ENCODE results near the gene TMEM271.

TMEM271 gene

GRCh38 chr4:616911-617643 is 41.0 kb upstream of the TMEM271 start:
- no peaks in the 10 kb centered on the region for H3K4me1 ChIP-seq
- H3K27me3 ChIP-seq (ENCODE audit: low read depth) = 0 out of 2 replicates have a peak, but pooled peaks cover 3% of the 10 kb centered on the region
- H3K36me3 ChIP-seq (replicated peaks) = no peaks in the 10 kb centered on the region
- in situ Hi-C loops (cut with MboI; ENCODE audit: low sequenced_read_pairs) = no loop called here
- no peaks in the 10 kb centered on the region for H3K9me3 ChIP-seq
- no peak for DNase-seq (ENCODE audit: low spot score in 2 of 2)
- H3K4me3 ChIP-seq = no peak overlapping the region

GRCh38 chr4:616091-616490 is 40.0 kb upstream of the TMEM271 start:
- in situ Hi-C loops (cut with MboI; ENCODE audit: low sequenced_read_pairs) = no loop called here
- no peaks in the 10 kb centered on the region for H3K36me3 ChIP-seq (replicated peaks)

GRCh38 chr4:613126-613525 is 37.0 kb upstream of the TMEM271 start:
- Histone ChIP-seq H3K4me1 (no peaks in the 10 kb centered on the region), H3K9me3 (no peaks in the 10 kb centered on the region), H3K36me3 (replicated peaks) (no peaks in the 10 kb centered on the region), H3K4me3 (no peak overlapping the region), H3K27me3 (ENCODE audit: low read depth) (peaks cover 10% of the 10 kb centered on the region; the same call in 1 of the 2 replicates)
- DNase-seq (ENCODE audit: low spot score in 2 of 2) = no peak
- in situ Hi-C loops (cut with MboI; ENCODE audit: low sequenced_read_pairs) = no loop called here

More at GRCh38 chr4:616091-616490, 40.0 kb upstream of the TMEM271 start:
- H3K4me3 ChIP-seq = no peak overlapping the region
- peaks cover 3% of the 10 kb centered on the region; the same call in 1 of the 2 replicates for H3K27me3 ChIP-seq (ENCODE audit: low read depth)
- no peak for DNase-seq (ENCODE audit: low spot score in 2 of 2)
- H3K9me3 ChIP-seq = no peaks in the 10 kb centered on the region
- no peaks in the 10 kb centered on the region for H3K4me1 ChIP-seq

GRCh38 chr4:612749-613125 is 36.6 kb upstream of the TMEM271 start:
- Histone ChIP-seq H3K4me1 (no peaks in the 10 kb centered on the region), H3K9me3 (no peaks in the 10 kb centered on the region), H3K4me3 (no peak overlapping the region), H3K36me3 (replicated peaks) (no peaks in the 10 kb centered on the region), H3K27me3 (ENCODE audit: low read depth) (peaks cover 10% of the 10 kb centered on the region; the same call in 1 of the 2 replicates)
- no peak for DNase-seq (ENCODE audit: low spot score in 2 of 2)
- in situ Hi-C loops (cut with MboI; ENCODE audit: low sequenced_read_pairs) = no loop called here

GRCh38 chr4:612052-612748 is 36.1 kb upstream of the TMEM271 start:
- in situ Hi-C loops (cut with MboI; ENCODE audit: low sequenced_read_pairs) = no loop called here

GRCh38 chr4:610411-611261 is 34.5 kb upstream of the TMEM271 start:
- no peaks in the 10 kb centered on the region for H3K9me3 ChIP-seq
- DNase-seq (ENCODE audit: low spot score in 2 of 2) = no peak
- no peak overlapping the region for H3K4me3 ChIP-seq
- H3K27me3 ChIP-seq (ENCODE audit: low read depth) = peaks cover 10% of the 10 kb centered on the region; the same call in 1 of the 2 replicates
- no peaks in the 10 kb centered on the region for H3K36me3 ChIP-seq (replicated peaks)
- no peaks in the 10 kb centered on the region for H3K4me1 ChIP-seq
- in situ Hi-C loops (cut with MboI; ENCODE audit: low sequenced_read_pairs) = no loop called here

More at GRCh38 chr4:612052-612748, 36.1 kb upstream of the TMEM271 start:
- H3K4me3 ChIP-seq = no peak overlapping the region
- H3K27me3 ChIP-seq (ENCODE audit: low read depth) = peaks cover 10% of the 10 kb centered on the region; the same call in 1 of the 2 replicates
- no peak for DNase-seq (ENCODE audit: low spot score in 2 of 2)
- no peaks in the 10 kb centered on the region for H3K9me3 ChIP-seq
- no peaks in the 10 kb centered on the region for H3K36me3 ChIP-seq (replicated peaks)
- H3K4me1 ChIP-seq = no peaks in the 10 kb centered on the region

GRCh38 chr4:609400-610050 is 33.4 kb upstream of the TMEM271 start:
- Histone ChIP-seq H3K27me3 (ENCODE audit: low read depth) (peaks cover 7% of the 10 kb centered on the region; the same call in 1 of the 2 replicates), H3K9me3 (no peaks in the 10 kb centered on the region), H3K4me1 (no peaks in the 10 kb centered on the region), H3K4me3 (no peak overlapping the region), H3K36me3 (replicated peaks) (no peaks in the 10 kb centered on the region)
- no peak for DNase-seq (ENCODE audit: low spot score in 2 of 2)
- in situ Hi-C loops (cut with MboI; ENCODE audit: low sequenced_read_pairs) = no loop called here

- Histone ChIP-seq H3K4me3 (no peak overlapping the region), H3K9me3 (no peaks in the 10 kb centered on the region), H3K4me1 (no peaks in the 10 kb centered on the region), H3K27me3 (ENCODE audit: low read depth) (peaks cover 7% of the 10 kb centered on the region; the same call in 1 of the 2 replicates), H3K36me3 (replicated peaks) (no peaks in the 10 kb centered on the region)
- DNase-seq (ENCODE audit: low spot score in 2 of 2) = no peak
- in situ Hi-C loops (cut with MboI; ENCODE audit: low sequenced_read_pairs) = no loop called here
These were observed 32.1 kb upstream of the TMEM271 start for GRCh38 chr4:608236-608635.

GRCh38 chr4:605702-606425 is 29.8 kb upstream of the TMEM271 start:
- Histone ChIP-seq H3K9me3 (no peaks in the 10 kb centered on the region), H3K4me1 (no peaks in the 10 kb centered on the region), H3K27me3 (ENCODE audit: low read depth) (peaks cover 6% of the 10 kb centered on the region; the same call in 1 of the 2 replicates), H3K36me3 (replicated peaks) (no peaks in the 10 kb centered on the region), H3K4me3 (no peak overlapping the region)
- in situ Hi-C loops (cut with MboI; ENCODE audit: low sequenced_read_pairs) = no loop called here
- DNase-seq (ENCODE audit: low spot score in 2 of 2) = no peak

- no peak for DNase-seq (ENCODE audit: low spot score in 2 of 2)
- H3K4me3 ChIP-seq = no peak overlapping the region
- no peaks in the 10 kb centered on the region for H3K27me3 ChIP-seq (ENCODE audit: low read depth)
- no peaks in the 10 kb centered on the region for H3K36me3 ChIP-seq (replicated peaks)
- H3K4me1 ChIP-seq = no peaks in the 10 kb centered on the region
- in situ Hi-C loops (cut with MboI; ENCODE audit: low sequenced_read_pairs) = no loop called here
- no peaks in the 10 kb centered on the region for H3K9me3 ChIP-seq
These were observed 28.0 kb upstream of the TMEM271 start for GRCh38 chr4:604131-604530.

- no peaks in the 10 kb centered on the region for H3K4me1 ChIP-seq
- H3K36me3 ChIP-seq (replicated peaks) = no peaks in the 10 kb centered on the region
- peak in 1 of 2 experiments; percentile 76 for DNase-seq (ENCODE audit: low spot score in 2 of 2)
- no peaks in the 10 kb centered on the region for H3K9me3 ChIP-seq
- H3K27me3 ChIP-seq (ENCODE audit: low read depth) = no peaks in the 10 kb centered on the region
- in situ Hi-C loops (cut with MboI; ENCODE audit: low sequenced_read_pairs) = no loop called here
- no peak overlapping the region for H3K4me3 ChIP-seq
These were observed 26.5 kb upstream of the TMEM271 start for GRCh38 chr4:602559-602942.

- H3K36me3 ChIP-seq (replicated peaks) = no peaks in the 10 kb centered on the region
- no peaks in the 10 kb centered on the region for H3K4me1 ChIP-seq
- no peak overlapping the region for H3K4me3 ChIP-seq
- no peak for DNase-seq (ENCODE audit: low spot score in 2 of 2)
- in situ Hi-C loops (cut with MboI; ENCODE audit: low sequenced_read_pairs) = no loop called here
- H3K27me3 ChIP-seq (ENCODE audit: low read depth) = no peaks in the 10 kb centered on the region
- H3K9me3 ChIP-seq = no peaks in the 10 kb centered on the region
These were observed 25.8 kb upstream of the TMEM271 start for GRCh38 chr4:601612-602558.
